GM21423 (cell line): Measurements from ENCODE around the gene SNN.
A peak's percentile ranks its signal among the peaks of the same experiment; 100 is the strongest.

Experiments used
- ATAC-seq: cut with Tn5 transposase; IDR thresholded peaks from one replicate; pipeline ENCODE4 v1.9.1; 2021; ENCODE audit warnings: mild to moderate bottlenecking, moderate library complexity; ENCODE audit not compliant: unreplicated experiment

SNN gene

DNA sequence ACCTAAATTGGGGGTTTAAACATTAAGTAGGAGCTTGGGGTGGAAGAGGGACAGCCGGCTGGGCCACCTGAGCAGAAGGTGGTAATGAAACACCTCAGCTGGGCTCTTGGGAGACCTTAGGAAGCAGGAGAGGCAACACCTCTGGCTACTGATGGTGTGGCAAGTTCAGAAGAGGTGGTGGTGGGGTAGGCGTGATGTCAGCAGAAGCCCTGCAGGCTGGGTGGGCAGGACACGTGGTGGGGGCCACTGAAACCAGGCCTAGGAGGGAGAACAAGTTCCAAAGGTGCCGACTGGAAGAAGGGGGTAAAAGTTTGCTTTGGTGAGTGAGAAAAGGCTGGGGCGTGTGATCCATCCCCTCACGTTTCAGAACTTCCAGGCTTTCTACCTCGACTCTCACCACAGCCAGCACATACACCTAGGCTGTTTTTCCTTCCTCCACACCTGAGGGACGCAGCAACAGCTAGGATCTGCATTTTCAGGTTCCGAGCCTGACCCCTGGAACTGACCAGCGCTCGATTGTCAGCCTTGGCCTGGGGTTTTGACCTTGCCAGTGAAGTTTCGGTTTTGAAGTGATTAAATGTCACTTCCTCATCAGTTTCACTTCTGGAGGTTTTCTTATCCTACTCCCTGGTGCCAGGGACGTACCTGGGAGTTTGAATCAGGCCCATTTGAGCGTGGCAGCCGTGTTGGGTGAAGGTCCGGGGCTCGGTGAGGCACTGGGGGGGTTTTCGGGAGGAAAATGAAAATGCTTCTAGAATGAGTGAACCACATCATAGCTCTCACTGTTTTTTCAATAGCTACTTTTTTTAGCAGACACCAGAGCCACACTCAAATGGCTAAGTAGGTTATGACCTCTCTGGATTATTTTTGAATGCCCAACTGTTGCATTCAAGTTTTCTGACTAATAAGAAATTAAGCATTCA lies 10.0 kb downstream of the SNN start:
- no peak for ATAC-seq

DNA sequence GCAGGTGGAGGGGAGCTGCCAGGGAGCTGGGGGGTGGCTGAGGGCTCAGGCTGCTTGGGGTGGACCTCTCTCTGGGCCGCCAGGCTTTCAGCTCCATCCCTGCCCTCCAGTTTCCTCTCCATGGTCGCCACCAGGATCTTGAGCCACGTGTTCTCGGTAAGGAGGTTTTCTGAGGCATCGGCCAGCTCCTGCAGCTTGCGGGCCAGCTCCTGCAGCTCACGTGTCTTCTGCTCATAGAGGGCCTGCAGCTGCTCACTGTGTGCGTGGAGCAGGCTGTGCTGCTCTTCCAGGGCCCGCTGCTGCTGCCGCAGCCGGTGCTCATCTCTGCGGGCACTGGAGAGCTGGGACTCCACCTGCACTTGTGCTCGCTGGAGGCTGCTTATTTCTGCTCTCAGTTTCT lies 11.0 kb downstream of the SNN start:
- ATAC-seq: no peak

DNA sequence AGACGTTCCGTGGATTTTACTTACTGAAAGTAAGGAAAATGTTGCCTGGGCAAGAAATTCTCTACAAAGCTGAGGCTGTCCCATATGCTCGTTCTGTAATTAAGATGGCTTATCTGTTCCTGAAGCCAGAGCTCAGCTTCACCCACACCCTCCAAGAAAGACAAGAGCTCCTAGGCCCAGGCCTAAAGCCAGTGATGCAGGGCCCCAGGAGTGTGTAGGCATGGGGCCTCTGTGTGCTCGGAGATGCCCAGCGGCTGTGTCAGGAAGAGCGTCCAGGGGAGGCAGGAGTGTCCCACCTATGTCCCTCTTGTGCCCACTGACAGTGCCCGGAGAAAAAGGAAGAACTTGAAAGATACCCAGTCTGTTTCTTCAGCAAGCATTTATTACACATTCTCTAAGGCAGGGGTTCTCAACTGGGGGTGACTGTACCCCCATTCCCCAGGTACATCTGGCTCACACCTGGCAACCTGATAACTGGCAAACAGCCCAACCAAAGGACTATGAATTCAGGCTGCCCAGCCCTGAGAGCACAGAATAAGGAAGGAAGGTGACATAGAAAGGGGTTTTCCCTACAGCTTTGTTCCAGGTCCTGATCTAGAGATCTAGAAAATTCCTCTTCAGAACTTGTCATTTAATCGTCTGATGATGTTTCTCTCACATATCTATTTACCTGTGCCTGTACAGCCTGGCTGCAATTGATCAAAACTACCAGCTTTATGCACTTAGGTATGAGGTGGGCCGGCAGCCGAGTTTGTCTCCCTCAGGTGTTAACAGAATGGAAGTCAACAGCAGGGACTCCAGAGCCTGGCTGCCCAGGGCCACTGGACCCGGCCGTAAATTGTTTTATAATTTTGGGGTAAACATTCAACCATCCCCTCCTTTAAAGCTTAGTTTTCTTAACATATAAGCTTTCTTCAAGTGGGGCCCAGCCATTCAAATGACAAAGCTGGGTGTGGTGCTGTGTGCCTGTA lies 12.0 kb downstream of the SNN start:
- no peak for ATAC-seq

DNA sequence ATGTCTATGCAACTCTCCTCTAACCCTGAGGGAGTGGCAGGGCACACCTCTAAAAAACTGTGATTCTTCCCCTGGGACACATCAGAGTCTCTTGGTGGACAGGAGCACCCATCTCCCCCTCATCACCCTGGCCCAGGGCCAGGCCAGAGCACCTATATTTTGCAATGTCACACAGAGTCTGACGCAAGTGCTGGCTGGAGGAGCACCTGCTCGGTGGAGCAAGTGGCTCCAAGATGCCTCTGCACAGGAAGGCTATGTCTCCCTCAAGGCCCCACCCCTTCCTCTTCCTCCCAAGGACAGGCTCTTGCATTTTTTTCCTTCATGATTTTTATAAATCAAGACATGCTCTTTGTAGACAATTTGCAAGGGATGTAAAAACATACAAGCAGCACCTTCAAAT lies 13.3 kb downstream of the SNN start:
- peak; percentile 26 for ATAC-seq

DNA sequence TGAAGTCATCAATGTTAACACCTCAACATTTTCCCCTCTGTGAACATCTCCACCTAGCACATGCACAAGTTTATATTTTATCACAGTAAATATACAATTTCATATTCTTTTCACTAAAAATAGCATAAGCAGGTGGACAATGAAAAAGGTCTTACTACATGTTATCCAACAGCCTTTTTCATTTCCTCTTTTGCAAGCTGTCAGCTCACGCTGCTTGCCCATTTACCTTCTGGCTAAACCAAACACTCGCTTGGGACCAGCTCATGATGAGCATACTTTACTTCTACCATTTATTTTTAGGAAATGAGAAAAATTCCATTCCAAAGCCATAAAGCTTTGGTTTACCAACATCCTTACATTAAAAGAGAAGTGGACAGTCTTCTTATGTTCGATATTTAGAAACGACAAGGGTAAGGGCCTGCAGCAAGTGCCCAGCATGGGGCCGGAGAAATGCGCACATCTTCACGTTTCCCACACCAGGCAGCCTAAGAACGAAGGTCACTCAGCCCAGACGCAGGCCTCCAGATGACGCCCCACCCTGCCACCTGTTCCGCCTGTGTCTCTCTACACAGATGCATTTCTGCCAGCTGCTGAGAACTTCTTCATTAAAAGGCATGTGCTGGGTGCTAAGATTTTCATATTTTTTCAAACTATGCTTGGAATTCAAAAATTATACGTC lies 13.9 kb downstream of the SNN start:
- peak; percentile 40 for ATAC-seq

DNA sequence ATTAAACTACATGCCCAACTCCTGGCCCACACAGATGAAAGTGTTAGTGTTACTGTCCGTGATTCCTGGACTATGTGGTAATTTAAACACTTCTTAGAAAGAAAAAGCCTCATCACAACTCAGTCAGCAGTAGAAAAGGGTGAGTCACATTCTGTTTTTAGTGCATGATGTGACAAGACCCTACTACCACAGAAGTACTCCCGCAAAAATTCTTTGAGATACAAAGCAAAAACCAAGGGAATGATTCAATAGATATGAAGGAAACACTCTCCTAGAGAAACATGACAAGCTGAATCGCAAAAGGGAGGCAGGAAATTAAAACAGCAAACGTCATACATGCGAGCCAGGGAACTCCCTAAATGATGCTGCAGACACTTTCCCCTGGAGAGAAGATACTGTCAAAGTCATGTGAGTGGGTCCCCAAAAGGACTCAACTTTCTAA lies 14.4 kb downstream of the SNN start:
- peak; percentile 22 for ATAC-seq

DNA sequence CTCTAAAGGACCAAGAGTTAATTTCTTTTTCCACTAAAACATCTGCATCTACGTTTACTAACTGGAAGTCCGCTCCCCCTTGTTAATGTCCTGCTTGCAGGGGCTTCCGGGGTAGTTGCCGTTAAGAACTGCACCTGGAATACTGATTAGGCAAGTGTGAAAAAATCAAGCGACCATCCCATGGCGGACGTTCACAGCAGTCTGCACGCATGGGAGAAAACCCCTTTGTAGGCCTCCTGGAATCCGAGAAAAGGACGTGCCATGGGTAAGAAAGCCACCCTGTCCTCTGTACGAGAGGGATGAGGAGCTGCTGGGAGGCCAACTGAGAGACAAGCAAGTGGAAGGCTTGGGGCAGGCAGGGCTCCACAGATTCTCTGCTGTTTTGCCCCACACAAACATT lies 14.9 kb downstream of the SNN start:
- ATAC-seq: no peak

DNA sequence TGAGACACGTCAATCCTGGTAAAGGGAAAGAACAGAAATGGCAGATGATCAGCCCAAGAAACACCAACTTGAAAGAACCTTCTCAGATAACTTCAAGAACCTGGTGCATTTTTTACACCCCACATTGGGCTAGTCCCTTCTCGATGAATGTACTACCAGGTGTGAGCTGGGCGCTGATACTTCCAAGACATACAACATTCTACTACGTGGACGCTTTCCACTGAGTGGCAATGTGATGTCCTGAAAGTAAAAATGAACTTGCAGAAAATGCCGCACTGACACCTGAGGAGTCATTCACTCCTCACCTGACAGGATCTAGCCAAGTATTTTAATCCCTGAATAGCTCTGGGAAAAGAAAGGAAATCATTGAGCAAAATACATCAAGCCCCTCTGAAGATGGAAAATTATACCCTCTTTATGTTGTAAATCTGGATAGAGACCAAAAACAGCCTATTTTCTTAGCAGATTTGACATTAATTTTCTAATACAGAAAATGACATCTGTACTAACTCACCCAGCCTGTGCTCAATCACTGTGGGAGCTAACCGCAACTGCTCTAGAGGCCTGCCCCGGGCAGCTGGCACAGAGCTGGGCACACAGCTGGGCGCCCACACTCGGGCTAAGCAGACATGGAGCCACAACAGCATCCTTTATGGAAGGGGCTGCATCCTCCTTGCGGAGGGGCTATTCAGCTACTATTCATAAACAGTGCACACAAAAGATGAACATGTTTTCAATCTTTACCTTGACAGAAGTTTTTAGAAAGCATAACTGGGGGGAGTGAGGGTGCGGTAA lies 16.2 kb downstream of the SNN start:
- ATAC-seq: no peak

DNA sequence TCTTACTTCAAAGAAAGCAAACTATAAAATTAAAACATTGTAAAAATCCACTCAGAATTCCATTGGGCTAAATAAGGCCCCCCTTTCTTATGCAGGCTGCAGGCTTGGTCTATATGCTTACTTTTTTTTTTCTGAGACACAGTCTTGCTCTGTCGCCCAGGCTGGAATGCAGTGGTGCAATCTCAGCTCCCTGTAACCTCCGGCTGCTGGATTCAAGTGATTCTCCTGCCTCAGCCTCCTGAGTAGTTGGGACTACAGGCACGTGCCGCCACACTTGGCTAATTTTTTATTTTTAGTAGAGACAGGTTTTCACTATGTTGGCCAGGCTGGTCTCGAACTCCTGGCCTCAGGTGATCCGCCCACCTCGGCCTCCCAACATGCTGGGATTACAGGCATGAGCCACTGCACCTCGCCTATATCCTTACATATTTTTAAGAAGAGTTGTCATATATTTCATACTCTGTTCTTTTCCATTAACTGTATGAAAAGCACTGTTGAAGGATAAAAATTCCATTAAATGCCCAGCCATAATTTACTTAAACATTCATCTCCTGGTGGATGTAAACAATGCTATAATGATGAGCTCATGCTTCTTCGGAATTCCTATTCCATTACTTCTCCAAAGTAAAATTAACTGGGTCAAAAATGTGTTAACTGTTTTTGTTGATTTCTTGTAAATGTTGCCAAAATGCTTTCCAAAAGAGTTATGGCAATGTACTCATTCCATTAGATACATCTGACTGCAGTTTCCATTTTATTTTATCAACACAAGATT lies 17.8 kb downstream of the SNN start:
- no peak for ATAC-seq

DNA sequence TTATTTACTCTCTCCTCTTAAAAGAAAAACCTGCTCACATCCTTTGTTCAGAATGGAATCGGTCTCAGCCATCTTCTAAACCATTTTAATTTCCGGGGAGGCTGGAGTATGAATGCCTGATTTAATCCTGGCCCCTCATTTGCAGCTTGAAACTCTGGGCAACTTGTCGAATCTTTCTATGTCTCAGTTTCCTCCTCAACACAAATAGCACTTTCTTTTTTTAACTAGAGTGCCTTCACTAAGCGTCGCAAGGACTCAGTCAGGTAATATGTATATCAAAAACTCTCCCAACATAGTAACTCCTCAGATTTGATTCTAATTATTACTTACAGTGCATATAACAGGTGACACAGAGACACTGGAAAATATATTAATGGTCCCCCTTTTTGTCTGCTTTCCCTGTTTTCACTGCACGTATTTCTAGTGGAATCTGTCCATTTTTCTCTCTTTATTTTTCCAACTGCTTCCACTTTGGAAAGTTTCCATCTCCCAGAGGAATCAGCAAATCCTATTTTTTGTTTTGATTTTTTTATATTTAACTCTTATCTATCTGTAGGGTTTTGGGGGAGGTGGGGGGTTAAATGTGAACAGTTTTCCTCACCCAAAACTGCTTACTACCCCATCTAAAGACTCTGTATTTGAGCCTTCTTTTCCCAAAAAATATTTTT lies 18.6 kb downstream of the SNN start:
- ATAC-seq: no peak

DNA sequence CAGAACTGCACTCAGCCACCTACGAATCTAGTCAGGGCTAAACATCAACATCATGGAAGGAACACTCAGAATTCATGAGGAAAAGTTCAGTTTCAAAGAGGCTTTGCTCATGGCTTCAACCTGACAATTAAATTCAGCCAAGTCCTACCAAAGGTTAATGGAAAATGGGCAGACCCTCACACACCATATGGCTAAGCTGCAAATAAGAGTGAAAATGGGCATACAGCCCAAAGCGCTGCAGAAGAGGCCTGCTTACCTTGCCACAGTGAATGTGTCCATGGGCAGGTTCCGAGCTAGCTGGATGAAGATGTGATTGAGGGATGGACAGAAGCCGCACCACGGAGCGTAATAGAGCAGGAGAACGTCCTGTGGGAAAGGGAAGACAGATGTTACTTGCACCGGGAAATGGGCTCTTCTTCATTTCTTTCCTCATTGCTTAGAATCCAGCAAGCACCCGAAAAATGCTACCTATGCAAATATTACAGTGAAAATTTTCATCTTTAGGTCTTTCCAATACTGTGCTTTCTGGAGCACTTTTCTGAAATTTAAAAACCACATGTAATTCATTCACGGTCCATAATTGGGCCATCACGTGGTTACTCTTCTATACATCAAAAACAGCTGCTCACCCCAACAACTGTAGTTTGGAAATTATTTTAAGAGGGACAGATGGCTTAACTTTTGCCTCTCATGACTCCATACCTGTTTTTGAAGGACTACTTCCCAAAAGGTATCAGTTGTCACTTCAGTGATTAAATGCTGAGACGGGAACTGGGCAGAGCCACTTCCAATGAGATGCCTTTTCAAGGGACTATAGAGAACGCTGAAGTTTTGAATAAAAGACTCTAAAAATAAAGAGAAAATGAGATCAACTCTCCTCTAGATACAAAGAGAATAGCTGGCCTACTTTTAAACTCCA lies 19.6 kb downstream of the SNN start:
- ATAC-seq: no peak

DNA sequence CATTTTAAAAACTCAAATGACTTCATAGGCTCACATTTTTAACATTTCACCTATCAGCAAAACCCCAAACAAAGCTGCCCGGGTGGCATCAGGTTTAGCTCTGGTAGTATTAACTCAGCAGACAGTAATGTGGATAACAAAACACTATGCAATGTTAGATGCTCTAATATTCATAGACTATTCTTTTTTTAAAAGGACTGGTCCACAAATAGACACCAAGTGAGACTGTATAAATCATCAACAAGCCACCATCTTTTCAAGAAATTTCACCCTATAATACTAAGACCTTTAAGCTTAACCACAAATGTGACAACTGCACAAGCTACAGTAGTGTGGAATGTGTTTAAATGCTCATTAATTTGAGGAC lies 20.2 kb downstream of the SNN start:
- no peak for ATAC-seq

DNA sequence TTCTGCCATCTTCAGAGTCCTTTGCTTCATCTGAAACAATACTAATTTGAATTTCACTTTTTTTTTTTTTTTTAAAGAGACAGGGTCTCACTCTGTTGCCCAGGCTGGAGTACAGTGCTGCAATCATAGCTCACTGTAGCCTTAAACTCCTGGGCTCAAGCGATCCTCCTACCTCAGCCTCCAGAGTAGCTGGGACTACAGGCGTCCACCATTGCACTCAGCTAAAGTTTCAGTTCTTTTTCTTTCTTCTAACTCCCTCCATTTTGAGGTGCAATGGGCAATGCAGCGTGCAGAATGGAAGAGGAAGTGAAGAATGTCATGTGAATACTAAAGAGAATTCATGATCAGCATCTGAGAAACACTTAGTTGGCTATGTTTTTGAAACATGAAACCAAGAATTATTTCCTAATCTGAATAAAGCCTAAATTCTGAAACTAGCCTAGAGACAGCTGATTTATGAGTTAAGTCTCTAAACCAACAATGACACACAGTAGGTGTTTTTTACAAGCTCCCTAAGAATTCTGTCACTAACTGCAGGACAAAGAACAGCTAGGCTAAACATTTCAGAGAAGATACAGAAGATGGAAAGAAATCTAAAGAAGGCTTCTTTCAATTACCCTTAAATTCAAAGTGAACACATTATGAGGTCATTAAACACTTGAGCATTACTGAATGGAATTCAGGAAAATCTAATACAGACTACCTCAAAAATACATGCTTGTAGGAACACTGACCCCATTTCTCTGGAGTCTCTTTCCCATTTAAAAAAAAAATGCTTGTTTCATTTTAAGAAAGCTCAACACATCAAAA lies 21.0 kb downstream of the SNN start:
- peak; percentile 85 for ATAC-seq

DNA sequence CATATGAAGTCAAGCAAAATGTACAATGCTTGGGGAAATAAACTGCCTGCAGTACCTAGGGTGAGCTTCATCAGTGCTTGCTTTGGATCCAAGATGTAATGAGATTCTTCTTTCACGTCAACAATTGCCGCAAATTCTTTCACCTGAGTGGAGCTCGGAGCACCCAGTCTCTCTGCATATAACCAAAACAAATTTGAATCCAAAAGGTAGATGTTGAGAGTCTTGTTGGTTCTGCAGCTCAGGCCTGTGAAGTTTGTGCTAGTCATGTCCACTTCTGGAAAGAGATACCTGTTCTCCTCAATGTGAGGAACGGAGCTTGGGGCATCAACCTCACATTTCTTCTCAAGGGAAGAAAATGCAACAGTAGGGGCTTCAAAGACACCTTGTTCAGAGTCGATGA lies 23.0 kb downstream of the SNN start:
- ATAC-seq: no peak

DNA sequence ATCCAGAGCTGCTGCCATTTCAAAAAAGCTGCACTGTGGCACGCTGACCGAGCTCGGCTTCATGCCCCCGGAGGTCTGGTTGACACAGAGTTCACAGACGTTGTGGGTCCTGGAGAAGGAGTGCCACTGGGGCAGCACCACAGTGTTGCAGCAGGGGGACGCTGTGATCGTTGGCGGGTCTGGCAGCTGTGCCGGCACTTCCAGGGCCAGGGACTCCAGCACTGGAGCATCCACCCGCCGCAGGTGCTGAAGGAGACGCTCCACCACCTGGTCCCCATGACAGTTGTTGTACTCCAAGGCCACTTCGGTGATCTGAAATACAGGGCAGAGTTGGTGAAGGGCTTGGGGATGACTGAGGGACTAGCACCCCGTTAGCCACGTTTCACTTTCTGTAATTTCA lies 23.5 kb downstream of the SNN start:
- no peak for ATAC-seq

DNA sequence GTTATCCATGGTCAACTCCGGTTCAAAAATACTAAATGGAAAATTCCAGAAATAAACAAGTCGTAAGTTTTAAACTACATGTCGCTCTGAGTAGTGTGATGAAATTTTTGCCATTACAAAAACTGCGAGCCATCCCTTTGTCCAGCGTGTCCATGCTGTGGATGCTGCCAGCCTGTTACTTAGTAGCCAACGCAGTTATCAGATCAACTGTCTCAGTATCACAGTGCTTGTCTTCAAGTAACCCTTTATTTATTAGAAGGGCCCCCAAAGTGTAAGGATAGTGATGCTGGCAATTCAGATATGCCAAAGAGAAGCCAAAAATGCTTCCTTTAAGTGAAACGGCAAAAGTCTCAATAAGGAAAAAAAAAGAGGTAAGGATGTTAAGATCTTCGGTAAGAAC lies 23.9 kb downstream of the SNN start:
- ATAC-seq: no peak

DNA sequence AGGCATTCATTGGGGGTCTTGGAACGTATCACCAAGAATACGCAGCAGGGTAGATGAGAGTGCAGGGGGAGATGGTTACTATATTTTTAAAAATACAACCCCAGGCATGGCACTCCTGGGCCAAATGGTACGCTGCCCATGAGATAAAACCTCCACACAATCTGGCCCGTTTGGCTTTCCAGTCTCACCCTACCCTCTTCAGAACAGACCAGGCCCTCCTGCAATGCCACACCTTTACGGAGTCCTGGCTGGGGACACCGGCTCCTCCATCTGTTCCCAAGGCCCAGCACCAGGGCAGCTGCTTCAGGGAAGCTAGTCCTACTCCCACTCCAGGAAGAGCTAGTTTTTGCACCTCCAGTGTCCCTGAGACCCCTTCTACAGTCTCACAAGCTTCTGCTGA lies 24.4 kb downstream of the SNN start:
- no peak for ATAC-seq
